Lung microvascular endothelial cell (primary cell): ENCODE measurements around the gene INS. TPM values are rescaled to one million over a fixed set of nuclear protein-coding genes. Genes with fewer than 3 reads are reported as not detected.

Experiments
- DNase-seq, 2 donors: peaks; one replicate each; pipeline versions ENCODE4 v3.0.0 to v3.0.0-alpha.2; 2010; ENCODE audit warnings: low read depth in 2 of 2
- total RNA-seq: library from RNA; depleted of rRNA; stranded (reverse); fragments of >200 nt; gene quantifications from 2 replicates; pipeline ENCODE4 v1.2.1, GENCODE V29; 2014

The INS gene
- total RNA-seq, 1 donor from 2014 or later = not detected

DNA sequence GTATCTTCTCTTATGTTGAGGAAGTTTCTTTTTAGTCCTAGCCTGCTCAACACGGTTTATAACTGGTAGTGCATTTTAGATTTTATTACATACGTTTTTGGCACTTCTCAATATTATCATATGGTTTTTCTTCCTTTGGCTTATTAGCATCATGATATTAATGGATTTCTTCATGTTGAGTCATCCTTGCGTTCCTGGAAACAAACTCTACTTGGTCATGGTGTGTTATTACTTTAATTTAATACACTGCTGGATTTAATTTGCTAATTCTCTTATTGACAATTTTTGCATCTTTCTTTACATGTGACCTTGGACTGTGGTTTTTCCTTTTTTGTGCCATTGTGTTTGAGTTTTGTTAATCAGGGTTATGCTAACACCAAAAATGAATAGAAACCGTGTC lies 42.3 kb downstream of the INS start:
- DNase-seq = no peak

GRCh38 chr11:2116680-2117079 lies 44.3 kb downstream of the INS start:
- DNase-seq = no peak

- no peak for DNase-seq
These were observed 45.7 kb downstream of the INS start for GRCh38 chr11:2115308-2115707.

DNA sequence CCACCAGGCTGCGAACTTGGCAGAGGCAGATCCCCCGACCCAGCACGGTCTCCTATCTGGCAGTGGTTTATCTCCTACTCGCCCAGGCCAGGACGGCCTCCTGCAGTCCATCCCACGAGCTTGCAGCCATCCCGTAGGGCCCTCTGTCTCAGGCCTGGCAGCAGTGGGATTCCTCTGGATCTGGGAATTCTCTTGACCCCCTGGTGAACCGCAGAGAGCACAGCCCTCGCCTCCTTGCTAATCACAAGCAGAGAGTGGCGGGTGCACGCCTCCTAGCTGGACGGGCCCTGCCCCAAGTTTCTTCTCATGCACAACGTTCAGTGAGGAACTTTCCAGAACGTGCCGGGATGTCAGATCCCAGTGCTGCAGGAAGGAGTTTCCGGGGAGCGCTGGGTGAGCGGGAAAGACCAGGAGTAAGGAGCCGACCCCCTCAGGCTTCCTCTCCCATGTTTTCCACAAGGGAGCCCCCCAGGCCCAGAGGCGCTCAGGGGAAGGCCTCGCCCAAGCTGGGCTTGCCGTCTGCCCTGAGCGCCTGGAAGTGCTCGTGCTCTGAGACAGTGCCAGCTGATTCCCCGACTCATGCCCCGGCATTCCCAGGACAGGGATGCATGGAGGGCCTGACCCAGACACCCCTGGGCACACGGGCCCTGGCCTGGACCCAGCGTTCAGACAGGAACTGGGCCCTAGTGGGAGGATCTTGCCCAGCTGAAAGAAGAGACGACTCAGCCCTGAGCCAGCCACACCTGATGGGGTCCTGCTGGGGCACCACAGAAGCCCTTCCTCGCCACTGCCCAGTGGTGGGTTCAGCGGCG lies 46.4 kb downstream of the INS start:
- no peak for DNase-seq

GRCh38 chr11:2113776-2114175 lies 47.2 kb downstream of the INS start:
- no peak for DNase-seq

DNA sequence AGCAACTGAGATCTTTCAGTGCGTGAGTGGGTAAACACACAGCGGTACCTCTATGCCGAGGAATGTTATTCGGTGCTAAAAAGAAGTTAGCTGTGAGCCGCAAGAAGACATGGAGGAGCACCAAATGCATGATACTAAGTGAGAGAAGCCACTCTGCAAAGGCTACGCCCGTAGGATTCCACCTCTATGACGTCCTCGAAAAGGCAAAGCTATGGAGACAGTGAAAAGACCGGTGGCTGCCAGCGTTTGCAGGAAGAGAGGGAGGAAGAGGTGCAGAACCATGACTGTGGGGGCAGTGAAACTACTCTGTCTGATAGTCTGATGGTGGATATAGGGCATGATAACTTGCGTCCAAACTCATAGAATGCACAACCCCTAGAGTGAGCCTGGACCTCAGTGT lies 50.5 kb downstream of the INS start:
- peak in 1 of 2 donors; percentile 10 for DNase-seq

Other genes starting within 250 kb of the INS start
- gene TNNT3, start 241.5 kb downstream of the INS start, total RNA-seq = not detected in 2 replicates
- 58.0 and 77.6 TPM in 2 replicates for gene MRPL23, start 213.9 kb downstream of the INS start, total RNA-seq
- 20.0 and 53.6 TPM in 2 replicates for gene H19, start 163.4 kb downstream of the INS start, total RNA-seq
- 4.6 and 6.7 TPM in 2 replicates for gene IGF2, start 21.8 kb downstream of the INS start, total RNA-seq
- gene TH, start 10.6 kb upstream of the INS start, total RNA-seq = under 0.01 TPM in 1 of 2 replicates, not detected in the other
- gene ASCL2, start 109.4 kb upstream of the INS start, total RNA-seq = under 0.01 TPM in 1 of 2 replicates, not detected in the other
- gene C11orf21, start 140.7 kb upstream of the INS start, total RNA-seq = not detected in 2 replicates
- gene TSPAN32, start 140.8 kb upstream of the INS start, total RNA-seq = not detected in 2 replicates
- gene CD81, start 216.1 kb upstream of the INS start, total RNA-seq = 140 and 212 TPM in 2 replicates
- gene TSSC4, start 239.5 kb upstream of the INS start, total RNA-seq = 36.8 and 57.3 TPM in 2 replicates